Epidermal melanocyte (primary cell): Measurements from ENCODE around the gene PTGER3.
"Not testable (repeated sequence)": the region's sequence is repeated elsewhere in the genome, so short reads cannot be mapped to it uniquely, and the experiment has no call there.

ENCODE experiments used
- DNase-seq: peaks from one replicate; pipeline ENCODE4 v3.0.0; 2011; ENCODE audit warnings: low spot score; ENCODE audit not compliant: insufficient read length

The PTGER3 gene

DNA sequence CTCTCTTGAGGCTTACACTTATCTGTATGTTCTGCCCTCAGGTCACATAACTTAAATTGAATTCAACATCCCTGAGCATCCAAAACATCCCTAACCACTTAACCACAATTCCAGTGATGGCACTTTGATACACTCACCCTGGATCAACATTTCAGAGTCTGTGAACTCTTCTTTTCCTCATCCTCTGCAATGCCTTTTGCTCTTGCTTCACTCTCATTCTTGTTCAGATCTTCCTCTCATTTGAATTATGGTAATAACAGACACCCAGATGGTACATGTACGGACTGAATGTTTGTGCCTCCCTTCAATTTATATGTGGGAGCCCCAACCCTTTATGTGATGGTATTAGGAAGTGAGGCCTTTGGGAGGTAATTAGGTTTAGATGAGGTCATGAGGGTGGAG lies 33.4 kb downstream of the PTGER3 start:
- DNase-seq = no peak

DNA sequence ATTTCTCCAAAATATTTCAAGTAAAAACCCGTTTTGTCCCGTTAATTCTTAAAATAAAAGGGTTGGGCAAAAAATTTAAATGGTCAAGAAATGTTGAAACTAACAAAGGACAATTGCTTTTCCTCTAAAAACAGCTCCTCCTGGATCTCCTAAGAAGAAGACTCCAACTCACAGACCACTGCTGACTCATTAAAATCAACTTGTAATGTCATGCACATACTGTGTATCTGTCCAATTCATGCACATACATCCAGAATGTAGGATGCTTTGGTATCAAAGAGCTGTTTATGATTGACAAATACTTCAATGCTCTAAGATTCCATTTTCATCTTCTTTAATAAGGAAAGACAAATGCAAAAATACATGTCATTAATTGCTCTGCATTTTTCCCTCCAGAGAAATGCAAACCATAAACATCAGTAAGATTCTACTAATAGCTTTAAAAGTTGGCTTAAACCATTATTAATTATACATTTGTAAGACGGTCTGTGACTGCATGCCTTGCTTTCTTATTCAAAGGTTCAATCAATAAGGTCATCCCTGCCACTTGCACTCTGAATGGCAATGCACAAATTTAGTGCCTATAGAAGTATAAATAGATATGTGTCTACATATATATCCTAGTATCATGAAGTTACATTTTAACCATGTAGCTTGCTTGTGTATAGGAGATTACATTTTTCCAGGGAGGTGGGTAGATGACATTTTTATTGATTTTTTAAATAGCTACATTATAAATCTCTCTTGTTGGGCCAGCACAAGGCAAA lies 44.7 kb downstream of the PTGER3 start:
- DNase-seq = no peak

DNA sequence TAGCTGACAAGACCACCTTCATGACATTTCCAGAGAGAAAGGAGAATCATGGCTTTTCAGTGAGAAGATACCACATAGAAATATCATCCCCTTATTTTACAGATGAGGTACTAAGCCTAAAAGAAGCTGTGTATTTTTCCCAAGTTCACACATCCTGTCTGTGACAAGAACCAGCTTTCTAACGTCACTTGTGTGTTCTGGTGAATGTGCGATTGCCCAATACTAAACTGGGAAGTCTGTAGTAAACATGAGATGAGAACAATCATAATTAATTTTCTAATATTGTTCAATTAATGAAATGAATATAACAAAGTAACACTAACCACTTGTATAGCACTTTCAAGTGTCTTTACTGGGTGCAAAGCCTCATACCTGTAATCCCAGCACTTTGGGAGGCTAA lies 46.0 kb downstream of the PTGER3 start:
- DNase-seq = no peak

DNA sequence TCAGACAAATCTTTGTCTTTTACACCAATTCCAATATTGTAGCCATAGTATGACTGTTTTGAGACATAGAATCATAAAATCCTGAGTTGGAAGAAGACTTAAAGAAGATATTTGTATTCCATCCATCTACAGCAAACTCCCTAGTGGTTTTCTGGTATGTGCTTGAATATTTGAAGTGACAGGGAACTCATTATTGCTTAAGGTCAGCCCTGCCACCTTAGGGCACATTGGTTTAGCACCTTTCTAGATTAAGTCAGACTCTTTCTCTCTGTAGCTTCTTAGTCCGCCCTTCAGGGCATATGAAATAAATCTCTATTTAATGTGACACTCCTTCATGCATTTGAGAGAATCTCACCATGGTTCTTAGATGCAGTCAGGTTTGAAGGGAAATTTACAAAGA lies 49.8 kb downstream of the PTGER3 start:
- no peak for DNase-seq

DNA sequence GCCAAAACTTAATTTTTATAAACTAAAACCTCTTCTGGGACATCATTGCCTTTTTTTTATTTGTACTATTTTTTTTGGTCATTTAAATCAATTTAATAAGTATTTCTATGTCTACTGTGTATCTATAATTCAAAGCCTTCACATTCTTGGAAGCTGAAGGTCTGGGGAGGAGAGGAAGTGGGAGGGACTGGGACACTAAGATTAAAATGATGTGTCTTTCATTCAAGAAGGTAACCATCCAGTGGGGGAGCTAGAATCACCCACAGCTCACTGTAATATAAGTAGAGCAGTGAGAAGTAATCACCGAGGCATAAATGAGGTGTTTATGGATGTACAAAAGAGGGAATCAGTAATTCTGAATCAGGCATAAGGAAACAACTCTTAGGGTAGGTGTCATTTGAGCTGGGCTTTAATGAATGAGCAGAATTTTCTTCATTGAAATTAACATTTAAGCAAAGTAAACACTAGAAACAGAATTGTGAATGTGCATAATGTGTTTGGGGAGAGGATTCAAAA lies 52.8 kb downstream of the PTGER3 start:
- no peak for DNase-seq

DNA sequence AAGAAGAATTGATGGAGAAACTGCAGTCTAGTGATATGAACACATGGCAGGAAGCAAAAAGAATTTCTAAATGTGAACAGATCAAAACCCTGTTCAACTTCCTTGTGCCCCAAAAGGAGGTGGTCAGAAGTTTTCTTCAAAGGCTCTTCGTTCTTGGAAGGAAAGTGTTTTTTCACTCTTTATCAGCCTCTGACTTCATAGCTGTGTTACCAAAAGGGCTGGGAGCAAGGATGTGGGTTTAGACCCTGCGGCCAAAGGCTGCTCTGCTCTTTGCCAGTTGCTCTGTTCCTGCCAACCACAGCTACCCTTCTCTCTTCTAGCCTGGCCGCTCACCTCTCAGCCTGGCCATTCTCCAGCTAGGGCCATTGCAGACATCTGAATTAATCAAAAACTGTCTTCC lies 53.8 kb downstream of the PTGER3 start:
- no peak for DNase-seq

DNA sequence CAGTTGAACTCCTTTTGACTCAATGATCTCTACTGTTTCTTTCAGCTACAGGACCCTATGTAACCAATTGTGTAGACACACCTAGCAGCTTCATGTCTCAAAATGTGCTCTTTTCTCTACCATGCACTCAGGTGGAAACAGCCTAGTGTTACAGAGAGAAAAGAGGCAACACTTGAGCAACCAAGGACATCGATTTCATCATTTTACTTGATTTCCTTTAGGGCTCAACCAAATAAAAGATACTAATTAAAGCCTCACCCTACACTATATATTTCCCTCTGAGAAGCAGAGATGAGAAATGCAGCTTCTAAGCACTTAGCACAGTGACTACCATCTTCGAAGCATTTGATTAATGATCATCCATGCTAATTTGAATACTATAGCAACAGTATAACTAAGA lies 55.1 kb downstream of the PTGER3 start:
- no peak for DNase-seq

DNA sequence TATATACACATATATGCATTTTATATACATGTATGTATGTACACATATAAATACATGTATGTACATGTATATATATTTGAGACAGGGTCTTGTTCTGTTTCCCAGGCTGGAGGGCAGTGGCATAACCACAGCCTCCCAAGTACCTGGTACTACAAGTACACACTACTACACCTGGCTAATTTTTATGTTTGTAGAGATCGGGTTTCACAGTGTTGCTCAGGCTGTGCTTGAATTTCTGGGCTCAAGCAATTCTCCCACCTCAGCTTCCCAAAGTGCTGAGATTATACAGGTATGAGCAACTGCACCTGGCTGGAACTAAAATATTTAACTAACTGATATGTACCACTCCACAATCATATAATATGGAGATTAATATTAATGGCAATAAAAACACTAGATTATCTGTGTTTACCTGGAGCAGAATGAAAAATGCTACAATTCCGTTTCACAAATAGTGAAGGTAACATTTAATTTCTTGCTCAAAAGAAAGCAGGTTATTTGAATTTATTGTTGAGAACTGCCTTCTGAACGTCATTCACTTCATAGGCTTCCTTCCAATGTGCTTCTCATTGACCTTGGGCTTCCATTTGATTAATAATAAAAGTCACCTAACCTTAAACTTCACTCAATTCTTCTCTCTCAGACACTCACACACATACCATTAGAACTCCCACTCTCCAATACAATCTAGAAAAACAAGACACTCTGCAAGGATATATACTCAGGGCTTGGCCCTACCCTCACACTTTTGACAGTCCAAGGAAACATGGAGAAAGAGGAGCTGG lies 57.0 kb downstream of the PTGER3 start:
- no peak for DNase-seq

DNA sequence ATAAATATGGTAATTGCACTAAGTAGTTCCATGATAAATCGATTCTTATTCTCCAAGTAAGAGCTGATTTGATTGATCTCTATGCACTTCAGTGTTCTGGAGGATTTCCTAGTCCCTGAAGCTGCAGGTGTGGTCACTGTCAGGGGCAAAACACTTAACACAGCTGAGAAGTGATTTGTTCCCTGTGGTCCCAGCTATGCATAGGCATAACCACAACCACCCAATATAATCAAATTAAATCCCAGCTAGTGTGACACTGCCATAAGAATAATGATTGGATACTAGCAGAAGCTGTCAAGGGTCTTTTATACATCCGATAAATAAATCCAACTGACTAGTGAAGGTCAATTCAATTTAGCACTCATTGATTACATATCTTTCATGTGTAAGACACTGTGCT lies 60.1 kb downstream of the PTGER3 start:
- no peak for DNase-seq

DNA sequence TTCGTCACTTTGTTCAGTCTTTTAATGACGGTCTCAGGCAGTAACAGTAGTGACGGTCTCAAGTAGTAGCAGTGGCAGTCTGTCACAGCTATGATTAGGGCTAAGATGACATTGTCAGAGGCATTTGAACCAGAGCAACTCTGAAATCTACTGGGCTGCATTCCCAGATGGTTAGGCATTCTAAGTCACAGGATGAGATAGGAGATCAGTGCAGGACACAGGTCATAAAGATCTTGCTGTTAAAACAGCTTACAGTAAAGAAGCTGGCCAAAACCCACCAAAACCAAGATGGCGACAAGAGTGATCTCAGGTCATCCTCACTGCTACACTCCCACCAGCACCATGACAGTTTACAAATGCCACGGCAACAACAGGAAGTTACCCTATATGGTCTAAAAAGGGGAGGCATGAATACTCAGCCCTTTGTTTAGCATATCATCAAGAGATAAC lies 61.8 kb downstream of the PTGER3 start:
- not testable (repeated sequence) for DNase-seq

DNA sequence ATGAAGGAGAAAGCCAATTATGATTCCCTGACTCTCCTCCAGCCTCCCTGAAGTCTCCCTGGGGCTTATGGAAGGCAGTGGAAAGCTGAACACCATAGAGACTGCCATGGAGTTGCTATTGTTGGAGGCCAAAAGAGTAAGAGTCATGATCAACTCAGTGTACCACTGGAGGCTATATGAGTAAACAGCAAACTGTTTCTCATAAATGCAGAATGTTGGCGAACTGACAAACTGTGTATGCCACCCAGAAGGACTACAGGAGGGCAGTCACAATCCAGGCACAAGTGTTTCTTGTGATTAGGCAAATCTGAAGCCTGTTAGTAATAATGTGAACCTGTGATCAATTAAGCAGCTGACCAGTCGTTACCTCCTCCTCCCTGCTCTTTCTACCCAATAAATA lies 62.3 kb downstream of the PTGER3 start:
- not testable (repeated sequence) for DNase-seq

DNA sequence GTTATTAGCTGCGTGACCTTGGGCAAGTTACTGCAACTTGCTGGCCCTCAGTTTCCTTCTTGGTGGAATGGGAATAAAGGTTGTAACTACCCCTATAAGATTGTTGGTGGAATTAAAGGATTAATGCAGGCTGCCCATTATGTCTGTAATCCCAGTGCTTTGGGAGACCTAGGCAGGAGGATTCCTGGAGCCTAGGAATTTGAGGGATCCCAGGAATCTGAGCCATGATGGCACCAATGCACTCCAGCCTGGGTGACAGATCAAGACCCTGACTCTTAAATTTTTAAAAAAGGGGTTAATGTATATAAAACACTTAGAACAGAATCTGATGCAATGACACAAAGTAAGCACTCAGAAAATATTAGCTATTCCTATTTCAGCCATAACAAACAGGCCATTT lies 67.3 kb downstream of the PTGER3 start:
- DNase-seq = no peak

DNA sequence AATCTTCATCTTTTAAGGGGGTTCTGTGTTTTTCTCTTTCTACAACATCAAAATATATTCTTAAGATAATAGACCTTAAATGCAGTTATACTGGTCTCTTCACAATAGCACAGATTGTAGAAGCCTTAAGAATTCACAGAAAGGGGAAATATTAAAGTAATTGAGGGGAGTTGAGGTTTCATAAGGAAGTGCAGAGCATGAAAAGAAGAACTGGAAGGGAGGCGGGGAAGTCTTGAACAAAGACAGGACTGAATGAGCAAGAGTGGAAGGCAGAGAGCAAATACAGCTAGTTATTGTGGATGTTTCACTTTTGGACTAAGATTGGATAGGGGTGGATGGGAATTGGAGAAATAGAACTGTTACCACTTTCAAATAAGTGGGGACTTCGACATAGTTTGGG lies 67.7 kb downstream of the PTGER3 start:
- DNase-seq = no peak

DNA sequence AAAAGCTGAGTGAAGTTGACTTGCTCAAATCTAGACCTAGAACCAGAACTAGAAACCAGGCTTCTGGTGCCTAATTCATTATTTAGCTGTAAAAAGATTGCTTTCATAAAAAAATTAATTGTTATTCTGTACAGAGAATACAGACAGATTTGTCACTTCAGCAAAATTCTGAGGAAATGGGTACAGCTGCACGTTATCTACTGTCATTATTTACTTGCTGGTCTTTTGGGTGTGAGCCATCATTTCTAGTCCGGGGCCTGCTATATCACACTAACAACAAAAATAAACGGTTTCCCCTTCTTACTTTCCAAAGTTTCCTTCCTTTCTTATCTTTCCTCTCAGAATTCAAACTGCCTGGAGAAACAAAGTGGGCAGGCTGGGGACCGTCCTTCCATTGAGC lies 68.3 kb downstream of the PTGER3 start:
- DNase-seq = no peak

DNA sequence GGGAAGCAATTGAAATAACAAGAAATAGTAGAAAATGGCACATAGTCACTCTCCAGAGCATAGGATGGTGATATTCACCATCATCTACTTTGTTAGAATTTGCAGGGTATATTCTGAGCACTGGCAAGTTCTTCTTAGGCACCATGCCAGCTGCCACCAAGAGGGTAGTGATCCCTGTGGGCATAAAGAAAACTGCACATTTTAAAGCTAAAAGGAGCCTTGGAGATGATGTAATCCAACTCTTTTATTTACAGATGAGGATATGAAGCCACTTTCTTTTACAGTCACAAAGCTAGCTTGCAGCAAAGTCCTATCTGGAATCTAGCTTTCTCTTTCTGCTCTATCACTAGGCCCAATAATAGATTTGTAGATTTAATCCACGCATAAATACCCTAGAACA lies 69.0 kb downstream of the PTGER3 start:
- DNase-seq = no peak

DNA sequence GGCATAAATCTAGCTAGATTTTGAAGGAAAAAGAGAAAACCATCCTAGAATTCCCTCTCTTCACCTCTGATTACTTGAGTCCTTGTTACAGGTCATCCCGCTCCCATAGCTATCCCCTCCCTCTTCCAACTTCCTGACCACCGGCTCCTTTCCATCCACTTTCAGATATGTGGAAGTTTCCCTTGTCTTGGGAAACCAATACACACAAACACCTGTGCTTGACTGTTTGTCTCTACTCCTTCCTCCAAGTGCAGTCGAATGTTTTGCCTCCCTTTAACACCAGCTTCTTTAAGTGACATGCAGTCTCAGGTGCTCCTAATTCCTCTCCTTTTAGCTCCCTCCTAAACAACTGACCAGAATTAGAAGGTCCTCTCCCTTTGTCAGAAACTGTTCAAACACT lies 70.0 kb downstream of the PTGER3 start:
- DNase-seq = no peak

DNA sequence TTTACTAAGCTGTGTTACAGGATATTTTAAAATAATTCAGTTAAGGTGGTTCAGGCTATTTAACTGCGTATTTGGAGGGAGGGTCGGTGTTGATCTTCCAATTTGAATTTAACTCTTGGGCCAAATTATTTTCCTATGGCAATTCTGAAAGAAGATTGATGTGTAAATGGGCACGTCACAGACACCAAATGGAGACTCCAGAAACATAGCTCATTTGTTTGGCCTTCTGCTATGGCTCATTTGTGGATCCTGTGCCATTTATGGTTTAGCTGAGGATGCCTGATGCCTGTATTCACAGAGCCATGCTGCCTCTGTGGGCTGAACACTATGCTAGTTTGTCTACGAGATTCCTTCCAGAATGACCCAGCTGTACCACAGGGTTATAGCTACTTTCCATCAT lies 70.6 kb downstream of the PTGER3 start:
- no peak for DNase-seq

DNA sequence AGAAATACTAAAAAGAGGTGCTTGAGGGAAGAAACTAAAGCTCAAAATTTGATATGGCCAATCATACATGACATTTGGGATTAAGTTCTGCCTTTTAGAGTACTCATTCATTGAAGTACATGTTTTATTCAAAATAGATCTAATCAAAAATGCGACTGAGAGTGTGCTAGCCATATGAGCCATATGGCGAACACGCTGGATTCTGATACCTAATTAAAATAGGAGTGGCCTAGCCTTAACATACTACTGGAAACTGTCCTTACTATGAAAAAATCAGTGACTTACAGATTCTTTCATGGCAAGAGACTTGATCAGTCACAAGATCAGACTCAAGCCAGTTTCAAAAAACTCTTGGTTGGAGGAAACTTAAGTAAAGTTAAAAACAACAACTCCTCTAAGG lies 73.9 kb downstream of the PTGER3 start:
- DNase-seq = no peak

DNA sequence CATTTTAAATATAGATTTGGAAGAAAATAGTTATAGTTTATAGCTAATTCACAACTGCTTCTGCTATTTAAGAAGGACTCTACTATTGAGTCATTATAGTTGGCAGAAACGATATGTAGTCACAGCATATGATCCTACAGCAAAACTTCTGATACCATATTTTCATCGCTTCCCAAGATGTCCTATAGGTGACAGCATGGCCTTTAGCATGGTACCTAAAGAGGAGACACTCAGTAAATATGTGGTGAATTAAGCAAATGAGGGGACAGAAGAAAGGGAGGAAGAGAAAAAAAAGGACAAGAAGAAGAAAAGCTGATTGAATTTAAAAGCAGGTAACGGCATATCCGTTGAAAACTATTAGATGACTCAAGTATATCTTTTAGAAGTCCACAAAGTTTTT lies 77.2 kb downstream of the PTGER3 start:
- no peak for DNase-seq

DNA sequence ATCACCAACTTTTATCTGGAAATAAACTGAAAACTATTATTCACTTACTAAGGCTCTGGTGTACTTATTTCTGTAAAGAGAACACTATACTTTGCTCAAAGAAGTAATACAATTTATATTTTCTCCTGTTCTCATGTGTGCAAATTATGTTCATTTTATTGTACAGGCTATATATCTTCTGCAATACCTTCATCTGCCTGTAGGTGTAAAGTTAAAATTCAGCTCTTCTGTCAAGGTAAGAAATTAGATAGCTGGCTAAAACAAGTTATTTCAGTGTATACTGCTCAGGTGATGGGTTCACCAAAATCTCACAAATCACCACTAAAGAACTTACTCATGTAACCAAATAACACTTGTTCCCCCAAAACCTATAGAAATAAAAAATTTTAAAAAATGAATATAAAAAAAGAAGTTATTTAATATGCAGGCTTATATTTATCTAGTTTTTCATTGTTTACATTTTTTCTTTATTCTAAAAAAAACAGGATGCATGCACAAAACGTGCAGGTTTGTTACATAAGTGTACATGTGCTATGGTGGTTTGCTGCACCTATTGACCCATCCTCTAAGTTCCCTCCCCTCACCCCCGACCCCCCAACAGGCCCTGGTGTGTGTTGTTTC lies 81.5 kb downstream of the PTGER3 start:
- no peak for DNase-seq

DNA sequence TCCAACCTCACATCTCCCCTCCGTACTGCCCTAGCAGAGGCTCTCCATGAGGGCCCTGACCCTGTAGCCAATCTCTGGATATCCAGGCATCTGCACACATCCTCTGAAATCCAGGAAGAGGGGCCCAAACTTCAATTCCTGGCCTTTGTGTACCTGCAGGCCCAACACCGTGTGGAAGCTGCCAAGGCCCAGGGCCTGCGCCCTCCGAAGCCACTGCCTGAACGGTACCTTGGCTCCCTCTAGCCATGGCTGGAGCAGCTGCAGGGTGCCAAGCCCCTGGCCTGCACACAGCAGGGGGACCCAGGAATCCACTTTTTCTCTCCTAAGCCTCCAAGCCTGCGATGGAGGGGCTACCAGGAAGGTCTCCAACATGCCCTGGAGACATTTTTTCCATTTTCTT lies 84.2 kb downstream of the PTGER3 start:
- no peak for DNase-seq

DNA sequence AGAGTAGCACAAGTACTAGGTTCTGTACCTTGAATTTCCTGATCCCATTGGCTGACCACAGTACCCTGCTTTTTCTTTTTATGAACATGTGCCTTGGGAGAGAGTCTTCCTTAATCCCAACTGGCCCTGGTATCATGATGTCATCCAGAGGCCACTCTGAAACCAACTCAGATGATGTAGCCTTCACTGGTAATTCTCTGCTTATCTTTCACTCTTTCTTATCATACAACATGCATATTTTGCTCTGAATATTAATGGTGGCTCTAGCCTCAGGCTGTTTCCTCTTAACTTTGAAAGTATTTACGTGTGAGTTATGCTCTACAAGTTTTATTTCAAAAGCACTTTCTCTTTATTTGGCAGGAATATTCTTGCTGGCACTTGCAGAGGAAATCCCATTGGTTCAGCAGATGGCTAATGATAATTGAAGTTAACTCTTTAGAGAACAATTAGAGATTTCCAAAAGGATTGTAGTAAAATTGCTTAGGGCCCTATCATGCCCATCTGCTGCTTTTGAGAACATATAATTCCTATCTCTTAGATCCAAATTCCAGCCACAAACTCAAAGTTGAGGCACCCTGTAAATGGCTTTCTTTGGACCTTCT lies 86.1 kb downstream of the PTGER3 start:
- no peak for DNase-seq
